Psoas muscle (tissue), 8 donors: ENCODE results near the gene C1QTNF8. TPM values are rescaled to one million over a fixed set of nuclear protein-coding genes. Genes with fewer than 3 reads are reported as not detected.

Experiments
- ATAC-seq, 4 donors: fragments of 200-7000 bp; cut with Tn5 transposase; one replicate each; pipeline ENCODE4 v1.9.1; 2020; ENCODE audit warnings: moderate library complexity in 3 of 4, mild to moderate bottlenecking in 2 of 4
- DNase-seq, 2 donors: peaks; one replicate each; pipeline ENCODE4 v3.0.0-alpha.2; 2020
- H3K27ac ChIP-seq: fragments of 200-600 bp; one replicate; pipeline ENCODE4 v1.8.0; 2022
- H3K27me3 ChIP-seq, 3 donors: fragments of 200-600 bp in 1 of 3; one replicate each; pipeline versions ENCODE4 v1.6.1 to v1.8.0; 2013 to 2022; ENCODE audit warnings: low read length in 2 of 3, mild to moderate bottlenecking in 2 of 3, moderate library complexity in 1 of 3; ENCODE audit not compliant: insufficient read depth in 3 of 3
- H3K36me3 ChIP-seq, 2 donors: fragments of 200-600 bp in 1 of 2; one replicate each; pipeline versions ENCODE4 v1.6.1 to v1.8.0; 2013 to 2022; ENCODE audit warnings: low read depth in 1 of 2, mild to moderate bottlenecking in 1 of 2, moderate library complexity in 1 of 2; ENCODE audit not compliant: insufficient read depth in 1 of 2
- H3K4me1 ChIP-seq: fragments of 200-600 bp; one replicate; pipeline ENCODE4 v1.8.0; 2022
- H3K4me3 ChIP-seq: fragments of 200-600 bp; one replicate; pipeline ENCODE4 v1.8.0; 2022; ENCODE audit warnings: mild to moderate bottlenecking
- H3K9me3 ChIP-seq: fragments of 200-600 bp; one replicate; pipeline ENCODE4 v1.8.0; 2022
- WGBS, 3 donors: extraction: QIAGEN DNeasy Blood & Tissue Kit; methylation state at CpG; one replicate each; pipeline versions ENCODE4 v1.1.6 to v1.1.7; 2013; 5-methylcytosine and 5-hydroxymethylcytosine counted together
- intact Hi-C, 2 donors: fragments of 100-400 bp; cut with DNase I; formaldehyde crosslinking; loops; one replicate each; pipeline versions ENCODE4 v1.11.0 to v1.14.2; 2022
- polyA plus RNA-seq, 3 donors: library from polyadenylated mRNA; stranded (reverse); fragments of 200-250 nt; gene quantifications; one replicate each; pipeline ENCODE4 v1.2.3, GENCODE V29; 2013
- total RNA-seq, 4 donors: library from RNA; stranded (reverse); fragmentation: NEBNext Ultra II Directional in 2 of 4; extraction: Animal tissue kit (Norgen Biotek cat#: 25700) in 2 of 4; gene quantifications; one replicate each; pipeline versions ENCODE4 v1.2.1 to v1.2.4, GENCODE V29; 2021 to 2023
- TF ChIP-seq, protein P1 (sequence below): fragments of 200-600 bp; IDR thresholded peaks from one replicate; pipeline ENCODE4 v1.8.0; 2022; ENCODE audit warnings: antibody characterized with exemption
- donor health status: healthy with polysubstance abuse.
- donor health status: DM: no; HTN: no; CAD: no; lungs with moderate emphysema.
- donor health status: Bipolar disorder and iron deficiency.
- donor health status: healthy.
- donor health status: DM: yes; HTN: yes; CAD: no.
- donor health status: DM: no; HTN: no; CAD: no.
- donor health status: DM: no; HTN: no; CAD: no.
- donor health status: DM: yes; HTN: yes; CAD: no.

Gene C1QTNF8
- total and polyA plus RNA-seq, 7 donors, result not detected

DNA sequence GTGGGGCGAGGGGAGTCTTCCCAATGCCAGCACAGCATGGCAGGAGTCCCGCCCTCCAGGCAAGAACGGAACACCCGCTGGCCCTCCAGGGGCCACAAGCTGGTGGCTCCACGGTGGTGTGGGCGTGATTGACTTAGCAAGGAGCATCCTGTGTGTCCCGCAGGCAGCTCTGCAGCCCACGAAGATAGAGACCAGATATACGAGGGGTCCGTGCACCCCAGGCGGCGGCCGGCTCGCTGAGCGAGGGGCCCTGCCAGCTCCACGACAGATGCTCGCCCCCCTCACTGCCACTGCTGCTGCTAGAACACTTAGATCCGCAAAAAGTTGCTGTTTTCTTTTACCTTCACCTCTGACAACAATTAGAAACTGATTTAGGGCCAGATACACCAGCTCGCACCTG is 46.9 kb upstream of the C1QTNF8 start:
- no peaks in the 10 kb centered on the region for H3K36me3 ChIP-seq
- no peaks in the 10 kb centered on the region for H3K9me3 ChIP-seq
- DNase-seq, result no peak
- H3K4me1 ChIP-seq, result no peaks in the 10 kb centered on the region
- no peak for ATAC-seq
- no peak overlapping the region for H3K27ac ChIP-seq
- WGBS, 3 donors, result 68 to 77% (median 71%) methylated on average over 19 of the region's 19 CpGs
- no peak overlapping the region for H3K4me3 ChIP-seq
- intact Hi-C loops, result no loop called here
- TF ChIP-seq, protein P1, sequence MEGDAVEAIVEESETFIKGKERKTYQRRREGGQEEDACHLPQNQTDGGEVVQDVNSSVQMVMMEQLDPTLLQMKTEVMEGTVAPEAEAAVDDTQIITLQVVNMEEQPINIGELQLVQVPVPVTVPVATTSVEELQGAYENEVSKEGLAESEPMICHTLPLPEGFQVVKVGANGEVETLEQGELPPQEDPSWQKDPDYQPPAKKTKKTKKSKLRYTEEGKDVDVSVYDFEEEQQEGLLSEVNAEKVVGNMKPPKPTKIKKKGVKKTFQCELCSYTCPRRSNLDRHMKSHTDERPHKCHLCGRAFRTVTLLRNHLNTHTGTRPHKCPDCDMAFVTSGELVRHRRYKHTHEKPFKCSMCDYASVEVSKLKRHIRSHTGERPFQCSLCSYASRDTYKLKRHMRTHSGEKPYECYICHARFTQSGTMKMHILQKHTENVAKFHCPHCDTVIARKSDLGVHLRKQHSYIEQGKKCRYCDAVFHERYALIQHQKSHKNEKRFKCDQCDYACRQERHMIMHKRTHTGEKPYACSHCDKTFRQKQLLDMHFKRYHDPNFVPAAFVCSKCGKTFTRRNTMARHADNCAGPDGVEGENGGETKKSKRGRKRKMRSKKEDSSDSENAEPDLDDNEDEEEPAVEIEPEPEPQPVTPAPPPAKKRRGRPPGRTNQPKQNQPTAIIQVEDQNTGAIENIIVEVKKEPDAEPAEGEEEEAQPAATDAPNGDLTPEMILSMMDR, result no peak
- peaks cover 0 to 85% (median 13%) of the 10 kb centered on the region in 3 donors for H3K27me3 ChIP-seq

DNA sequence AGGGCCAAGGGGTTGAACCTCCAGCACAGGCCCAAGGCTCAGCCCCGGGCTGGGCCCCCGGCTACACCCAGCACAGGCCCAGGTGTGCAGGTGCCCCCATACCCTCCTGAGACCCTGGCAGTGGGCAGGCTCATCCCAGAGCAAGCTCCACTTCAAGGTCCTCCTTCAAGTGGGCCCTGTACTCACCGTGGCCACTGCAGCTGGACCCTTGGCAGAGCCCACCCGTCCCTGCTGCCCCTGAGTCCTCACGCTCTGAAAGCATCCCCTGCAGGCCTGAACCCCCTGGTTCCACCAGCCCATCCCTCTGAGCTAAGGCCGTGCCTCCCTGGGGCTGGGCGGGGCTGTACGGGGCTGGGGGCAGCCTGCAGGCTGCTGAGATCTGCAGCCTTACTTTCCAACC is 45.7 kb upstream of the C1QTNF8 start:
- intact Hi-C loops, result no loop called here
- no peaks in the 10 kb centered on the region for H3K9me3 ChIP-seq
- TF ChIP-seq, protein P1, result no peak
- no peaks in the 10 kb centered on the region for H3K36me3 ChIP-seq
- peaks cover 0 to 86% (median 13%) of the 10 kb centered on the region in 3 donors for H3K27me3 ChIP-seq
- no peak overlapping the region for H3K4me3 ChIP-seq
- DNase-seq (no peak), ATAC-seq (no peak)
- no peaks in the 10 kb centered on the region for H3K4me1 ChIP-seq
- no peak overlapping the region for H3K27ac ChIP-seq
- 63 to 69% (median 66%) methylated on average over 8 of the region's 8 CpGs for WGBS, 3 donors

GRCh38 chr16:1141191-1141590 is 45.1 kb upstream of the C1QTNF8 start:
- 35 to 40% (median 39%) methylated on average over 7 to 8 of the region's 8 CpGs for WGBS, 3 donors
- Histone ChIP-seq H3K36me3 (no peaks in the 10 kb centered on the region), H3K4me3 (no peak overlapping the region), H3K27ac (no peak overlapping the region), H3K27me3 (peaks cover 0 to 86% (median 13%) of the 10 kb centered on the region in 3 donors), H3K4me1 (no peaks in the 10 kb centered on the region), H3K9me3 (no peaks in the 10 kb centered on the region)
- DNase-seq (no peak), ATAC-seq (no peak)
- intact Hi-C loops, result no loop called here
- TF ChIP-seq, protein P1, result no peak

GRCh38 chr16:1140582-1141162 is 44.6 kb upstream of the C1QTNF8 start:
- 74 to 81% (median 75%) methylated on average over 21 to 23 of the region's 23 CpGs for WGBS, 3 donors
- no peaks in the 10 kb centered on the region for H3K9me3 ChIP-seq
- TF ChIP-seq, protein P1, result no peak
- H3K4me3 ChIP-seq, result no peak overlapping the region
- H3K27me3 ChIP-seq, result peaks cover 0 to 84% (median 11%) of the 10 kb centered on the region in 3 donors
- H3K36me3 ChIP-seq, result no peaks in the 10 kb centered on the region
- no peak for ATAC-seq
- no peaks in the 10 kb centered on the region for H3K4me1 ChIP-seq
- no peak for DNase-seq
- no peak overlapping the region for H3K27ac ChIP-seq
- intact Hi-C loops, result no loop called here

DNA sequence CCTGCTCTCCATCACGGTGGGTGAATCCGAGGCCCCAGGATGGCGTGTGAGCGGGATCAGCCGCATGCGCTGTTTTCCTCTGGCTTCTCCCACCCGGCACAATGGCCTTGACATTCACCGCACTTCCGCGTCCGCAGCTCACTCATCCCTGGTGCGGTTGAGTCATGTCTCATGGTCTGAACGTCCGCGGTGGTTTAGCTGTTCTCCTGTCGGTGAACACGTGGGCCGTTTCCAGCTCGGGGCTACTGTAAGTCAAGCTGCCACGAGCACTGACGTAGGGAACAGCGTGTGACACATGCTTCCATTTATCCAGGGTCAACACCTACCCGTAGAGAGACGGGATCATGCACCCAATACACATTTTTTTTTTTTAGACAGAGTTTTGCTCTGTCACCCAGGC is 41.6 kb upstream of the C1QTNF8 start:
- no peaks in the 10 kb centered on the region for H3K9me3 ChIP-seq
- TF ChIP-seq, protein P1, result no peak
- DNase-seq, result peak in 1 of 2 donors; percentile 46
- peaks cover 0 to 72% (median 18%) of the 10 kb centered on the region in 3 donors for H3K27me3 ChIP-seq
- no peak for ATAC-seq
- intact Hi-C loops, result no loop called here
- H3K27ac ChIP-seq, result no peak overlapping the region
- no peak overlapping the region for H3K4me3 ChIP-seq
- no peaks in the 10 kb centered on the region for H3K4me1 ChIP-seq
- no peaks in the 10 kb centered on the region for H3K36me3 ChIP-seq
- 75 to 78% (median 75%) methylated on average over 24 of the region's 24 CpGs for whole genome bisulfite sequencing, 3 donors
